ENCODE results near the gene RALGPS1. TPM values are rescaled to one million over a fixed set of nuclear protein-coding genes. Genes with fewer than 3 reads are reported as not detected.

Gene RALGPS1
- total and polyA plus RNA-seq, 2 of the 8 experiments (the other 6 are each of a cell fraction or from before 2014, with no cell fraction given), result 20.0 to 23.5 TPM

GRCh38 chr9:127112735-127113161, 198.2 kb downstream of the RALGPS1 start:
- no peak for DNase-seq (ENCODE audit: low read depth in 1 of 2, low spot score in 2 of 2)
- Histone ChIP-seq H4K91ac (replicated peaks; ENCODE audit: insufficient read length, low read length) (peak overlapping the region; percentile 29), H2BK5ac (ENCODE audit: low read depth, low read length) (peak overlapping the region; percentile 38), H3K79me1 (ENCODE audit: low read depth, low read length) (peaks cover 4% of the 10 kb centered on the region; the same call in 1 of the 2 replicates), H2BK15ac (ENCODE audit: low read length) (peak overlapping the region; percentile 73), H3K23me2 (ENCODE audit: low read depth, low read length) (no peaks in the 10 kb centered on the region), H2BK120ac (replicated peaks; ENCODE audit: low read depth, low read length) (peak overlapping the region; percentile 18), H3K4ac (replicated peaks; ENCODE audit: insufficient read length, low read depth, low read length) (peak overlapping the region; percentile 15), H3K56ac (replicated peaks; ENCODE audit: insufficient read length, low read depth, low read length) (no peak overlapping the region), H4K8ac (ENCODE audit: extremely low read depth, insufficient read depth, low read length) (no peak overlapping the region), H2BK12ac (ENCODE audit: low read depth, low read length) (peak overlapping the region; percentile 86), H2AFZ (ENCODE audit: low read length) (no peak overlapping the region), H3K4me2 (ENCODE audit: insufficient read depth in 1 of 2, low read depth in 2 of 2, low read length in 2 of 2) (peak overlapping the region in 1 of 2 experiments; percentile 14; a peak in 1 of 4 replicates), H2BK20ac (ENCODE audit: low read length) (peak overlapping the region; percentile 93; the same call in 1 of the 2 replicates), H3K23ac (ENCODE audit: insufficient read length) (no peak overlapping the region), H3K36me3 (ENCODE audit: control insufficient read depth in 2 of 4, insufficient read depth in 4 of 4, low read length in 3 of 4) (no peaks in the 10 kb centered on the region; a peak in 1 of 8 replicates), H4K20me1 (replicated peaks in 1 of 2; ENCODE audit: control insufficient read depth in 1 of 2, insufficient read depth in 2 of 2, low read length in 2 of 2) (peaks cover 0 to 7% of the 10 kb centered on the region in 2 experiments), H3K27me3 (replicated peaks in 1 of 4; ENCODE audit: control insufficient read depth in 3 of 4, extremely low read depth in 1 of 4, insufficient read depth in 3 of 4, low read length in 3 of 4) (no peaks in the 10 kb centered on the region), H3K9ac (replicated peaks in 1 of 4; ENCODE audit: extremely low read depth in 1 of 4, low read depth in 3 of 4, low read length in 3 of 4) (peak overlapping the region in 1 of 4 experiments; percentile 4; a peak in 1 of 7 replicates), H2AK5ac (ENCODE audit: low read depth, low read length) (peak overlapping the region; percentile 99; the same call in 1 of the 2 replicates), H3K79me2 (ENCODE audit: control insufficient read depth in 1 of 2, insufficient read depth in 2 of 2, low read length in 2 of 2) (no peaks in the 10 kb centered on the region), H3K9me3 (ENCODE audit: insufficient read depth in 2 of 2, low read depth in 1 of 2, low read length in 1 of 2) (no peaks in the 10 kb centered on the region), H3K27ac (ENCODE audit: low read depth, low read length) (peak overlapping the region; percentile 40; the same call in 1 of the 2 replicates), H3K14ac (ENCODE audit: insufficient read length) (no peak overlapping the region), H3K4me1 (replicated peaks in 1 of 4; ENCODE audit: control insufficient read depth in 3 of 4, insufficient read depth in 4 of 4, low read length in 3 of 4) (peaks cover 9 to 23% (median 16%) of the 10 kb centered on the region in 4 experiments), H4K5ac (ENCODE audit: insufficient read length, low read depth, low read length) (peak overlapping the region; percentile 19), H3K4me3 (ENCODE audit: extremely low read depth in 1 of 4, insufficient read depth in 2 of 4, low read depth in 3 of 4, low read length in 4 of 4) (peak overlapping the region in 1 of 4 experiments; percentile 8; a peak in 1 of 8 replicates), H3K18ac (ENCODE audit: extremely low read depth, low read length) (peak overlapping the region; percentile 55; the same call in 1 of the 2 replicates)
- CTCF ChIA-PET (ENCODE audit: partially characterized antibody), result interaction anchor here (0.6 to 1.7 kb wide), 3 partner anchors 10 to 378 kb away, joined by 3 to 6 read pairs (median 4); partner anchors contain the start of gene ANGPTL2
- FAIRE-seq, result no peak
- 87% methylated on average over 3 of the region's 3 CpGs; no CpG with 5 or more reads in 1 of the 2 experiments for WGBS, 2 experiments (ENCODE audit: extremely low coverage in 1 of 2, insufficient coverage in 1 of 2, insufficient read length in 1 of 2, insufficient replicate concordance in 2 of 2, low coverage in 1 of 2, low lambda C conversion rate in 2 of 2, missing lambda C conversion rate in 1 of 2)
- POLR2A ChIA-PET (ENCODE audit: partially characterized antibody), result interaction anchor here (1.4 to 2.6 kb wide), 3 partner anchors 10 to 22 kb away, joined by 4 to 15 read pairs (median 7); partner anchors contain the start of gene ANGPTL2

Measured in H1 (cell line).